SK-N-SH (cell line): ENCODE measurements around the gene PLIN5.

ENCODE experiments used
- CTCF ChIP-seq: fragments of 200-600 bp; sonication (generic); IDR thresholded peaks from 2 replicates; pipeline ENCODE4 v1.6.1; 2017; ENCODE audit warnings: antibody characterized with exemption, mild to moderate bottlenecking, moderate library complexity
- MXI1 ChIP-seq: IDR thresholded peaks from 2 replicates; pipeline ENCODE4 v1.6.1; 2012; ENCODE audit warnings: mild to moderate bottlenecking, low read depth, low read length, improper control_type of control experiment
- NFIC ChIP-seq: IDR thresholded peaks from 2 replicates; pipeline ENCODE4 v1.4.0; 2012; ENCODE audit warnings: borderline replicate concordance
- POLR2AphosphoS5 ChIP-seq: IDR thresholded peaks from 2 replicates; pipeline ENCODE4 v1.6.1; 2012; ENCODE audit warnings: low read depth, low read length

GRCh38 chr19:4555657-4556561, 20.9 kb upstream of the PLIN5 start:
- TF ChIP-seq MXI1 (no peak), CTCF (no peak), NFIC (no peak), POLR2AphosphoS5 (no peak)
